ENCODE results near the gene PTHLH.

The PTHLH gene

DNA sequence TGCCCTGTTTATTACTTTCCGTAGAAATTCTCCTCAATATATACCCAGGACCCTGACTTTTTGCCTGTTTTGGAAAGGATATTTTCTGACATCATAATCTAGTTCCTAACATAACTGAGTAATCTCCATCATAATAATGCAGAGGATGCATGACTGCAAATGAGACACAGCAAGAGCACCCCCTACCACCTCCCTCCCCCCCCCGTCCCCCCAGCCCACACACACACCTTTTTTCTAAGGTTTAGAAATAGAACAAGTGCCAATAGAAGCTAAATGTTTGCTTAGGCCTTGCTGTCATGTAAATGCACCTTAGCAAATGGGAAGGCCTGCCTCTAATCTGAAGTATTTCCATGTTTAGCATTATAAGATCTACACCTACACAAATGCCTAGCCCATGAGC, at the start of gene PTHLH:
PTHLH (minus strand) TSS at position 13 of the 400 bp plus-strand sequence. CDS start 3,239 bp downstream, outside the sequence.
- in situ Hi-C loops (cut with HindIII; ENCODE audit: low sequenced_read_pairs), result no loop called here
- no peak within 1 kb of the TSS for H3K4me3 ChIP-seq (ENCODE audit: low read depth, low read length)
- DNase-seq (ENCODE audit: low read depth, low spot score), result no peak
- TF ChIP-seq CTCF (IDR thresholded peaks at IDR 0.05; ENCODE audit: low read depth, low read length), result no peak

DNA sequence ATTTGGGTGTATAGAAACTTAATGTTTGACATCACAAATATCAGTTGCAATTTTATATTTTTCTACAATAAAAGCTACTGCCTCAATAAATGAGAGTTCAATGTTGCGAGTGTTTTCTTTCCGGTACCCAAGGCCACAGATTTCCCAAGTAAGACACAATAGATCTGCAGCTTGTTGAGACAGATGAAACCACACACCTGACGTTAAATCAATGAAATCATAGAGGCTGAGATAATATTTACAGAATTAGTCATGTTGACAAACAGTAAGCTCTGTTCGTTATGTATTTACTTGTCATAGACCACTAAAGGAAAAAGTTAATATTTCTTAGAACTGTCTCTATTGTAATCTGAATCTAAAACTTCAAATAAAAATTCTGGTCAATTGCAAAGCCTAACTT, 49.2 kb upstream of the PTHLH start:
- no peak for TF ChIP-seq CTCF (IDR thresholded peaks at IDR 0.05; ENCODE audit: low read depth, low read length)
- no peak for DNase-seq (ENCODE audit: low read depth, low spot score)
- H3K4me3 ChIP-seq (ENCODE audit: low read depth, low read length), result no peak overlapping the region
- in situ Hi-C loops (cut with HindIII; ENCODE audit: low sequenced_read_pairs), result no loop called here

DNA sequence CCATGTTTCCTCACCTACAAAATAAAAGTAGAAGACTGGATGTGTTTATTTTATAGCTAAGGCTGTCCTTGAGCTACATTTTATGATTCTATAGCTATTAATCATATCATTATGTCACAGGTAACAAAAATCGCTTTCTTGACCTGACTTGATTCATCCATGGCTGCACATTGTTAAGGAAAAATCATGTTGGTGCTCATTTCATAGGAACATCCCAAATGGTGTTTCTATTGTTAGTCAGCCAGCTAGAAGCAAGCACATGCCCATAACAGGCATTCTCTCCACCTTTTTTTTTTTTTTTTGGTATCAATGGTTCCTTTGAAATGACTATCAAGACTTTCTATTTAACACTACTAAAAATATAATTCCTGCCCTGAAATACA, 45.3 kb upstream of the PTHLH start:
- no peak for DNase-seq (ENCODE audit: low read depth, low spot score)
- in situ Hi-C loops (cut with HindIII; ENCODE audit: low sequenced_read_pairs), result no loop called here
- TF ChIP-seq CTCF (IDR thresholded peaks at IDR 0.05; ENCODE audit: low read depth, low read length), result no peak
- H3K4me3 ChIP-seq (ENCODE audit: low read depth, low read length), result no peak overlapping the region

- no peak for DNase-seq (ENCODE audit: low read depth, low spot score)
- no peak for TF ChIP-seq CTCF (IDR thresholded peaks at IDR 0.05; ENCODE audit: low read depth, low read length)
- no peak overlapping the region for H3K4me3 ChIP-seq (ENCODE audit: low read depth, low read length)
- in situ Hi-C loops (cut with HindIII; ENCODE audit: low sequenced_read_pairs), result no loop called here
Observed at GRCh38 chr12:28017126-28017872, 44.8 kb upstream of the PTHLH start.

GRCh38 chr12:28015165-28015564, 42.6 kb upstream of the PTHLH start:
- in situ Hi-C loops (cut with HindIII; ENCODE audit: low sequenced_read_pairs), result no loop called here
- no peak for TF ChIP-seq CTCF (IDR thresholded peaks at IDR 0.05; ENCODE audit: low read depth, low read length)
- H3K4me3 ChIP-seq (ENCODE audit: low read depth, low read length), result no peak overlapping the region
- DNase-seq (ENCODE audit: low read depth, low spot score), result no peak

DNA sequence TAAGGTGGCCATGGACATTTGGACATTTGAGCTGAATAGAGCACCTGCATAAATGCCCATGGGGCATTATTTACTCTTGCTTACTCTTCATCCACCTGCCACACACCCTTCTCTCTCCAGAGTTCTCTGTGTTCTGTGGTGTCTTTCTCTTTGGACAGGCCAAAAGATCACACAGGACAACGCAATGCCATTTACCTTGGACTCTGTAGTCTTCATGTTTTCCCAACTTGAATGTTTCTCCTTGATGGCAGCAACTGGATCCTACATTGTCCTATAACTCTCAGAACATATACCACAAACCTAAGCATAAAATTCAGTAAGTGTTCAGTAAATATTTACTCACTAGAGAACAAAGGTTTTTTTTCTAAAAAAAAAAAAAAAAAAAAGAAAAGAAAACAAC, 41.7 kb upstream of the PTHLH start:
- in situ Hi-C loops (cut with HindIII; ENCODE audit: low sequenced_read_pairs), result no loop called here
- TF ChIP-seq CTCF (IDR thresholded peaks at IDR 0.05; ENCODE audit: low read depth, low read length), result no peak
- H3K4me3 ChIP-seq (ENCODE audit: low read depth, low read length), result no peak overlapping the region
- no peak for DNase-seq (ENCODE audit: low read depth, low spot score)

Data from astrocyte of the spinal cord (primary cell).